HK-2 (cell line): ENCODE data around the gene CYB5R3.

ENCODE experiments used
- DNase-seq: peaks from one replicate; pipeline ENCODE4 v3.0.0-alpha.2; 2018; ENCODE audit not compliant: unreplicated experiment

Gene CYB5R3

GRCh38 chr22:42645938-42646568 lies 3.1 kb downstream of the CYB5R3 start:
- no peak for DNase-seq

- no peak for DNase-seq
Measured at GRCh38 chr22:42645341-42645937, 3.8 kb downstream of the CYB5R3 start.

- no peak for DNase-seq
Measured at GRCh38 chr22:42644422-42645340, 4.5 kb downstream of the CYB5R3 start.

GRCh38 chr22:42643634-42644421 lies 5.4 kb downstream of the CYB5R3 start:
- DNase-seq, result no peak

- no peak for DNase-seq
Measured at GRCh38 chr22:42642806-42643633, 6.2 kb downstream of the CYB5R3 start.

GRCh38 chr22:42641801-42642413 lies 7.3 kb downstream of the CYB5R3 start:
- DNase-seq, result no peak

GRCh38 chr22:42639541-42640241 lies 9.5 kb downstream of the CYB5R3 start:
- no peak for DNase-seq

GRCh38 chr22:42637555-42637954 lies 11.6 kb downstream of the CYB5R3 start:
- DNase-seq, result no peak

- no peak for DNase-seq
Measured at GRCh38 chr22:42636506-42636905, 12.7 kb downstream of the CYB5R3 start.

- DNase-seq, result peak; percentile 88
Measured at GRCh38 chr22:42635531-42635930, 13.7 kb downstream of the CYB5R3 start.

GRCh38 chr22:42633013-42633412 lies 16.2 kb downstream of the CYB5R3 start:
- DNase-seq, result no peak

- DNase-seq, result no peak
Measured at GRCh38 chr22:42632096-42632495, 17.1 kb downstream of the CYB5R3 start.

GRCh38 chr22:42630901-42631602 lies 18.1 kb downstream of the CYB5R3 start:
- DNase-seq, result peak; percentile 79

GRCh38 chr22:42630211-42630610 lies 19.0 kb downstream of the CYB5R3 start:
- DNase-seq, result no peak

GRCh38 chr22:42627981-42628380 lies 21.2 kb downstream of the CYB5R3 start:
- DNase-seq, result no peak

- DNase-seq, result no peak
Measured at GRCh38 chr22:42626951-42627625, 22.1 kb downstream of the CYB5R3 start.

- DNase-seq, result no peak
Measured at GRCh38 chr22:42626431-42626830, 22.8 kb downstream of the CYB5R3 start.

- no peak for DNase-seq
Measured at GRCh38 chr22:42625416-42625815, 23.8 kb downstream of the CYB5R3 start.
